IMR-90 (cell line): ENCODE data around the gene SIM1. TPM values are rescaled to one million over a fixed set of nuclear protein-coding genes. Genes with fewer than 3 reads are reported as not detected.

Experiments
- ATAC-seq: fragments of 200-7000 bp; cut with Tn5 transposase; 2 replicates; pipeline ENCODE4 v1.9.1; 2020; ENCODE audit warnings: low read depth, mild to moderate bottlenecking, moderate library complexity
- BruUV-seq: library from RNA; stranded (reverse); fragments of 400-500 nt; replicated peaks from 2 replicates; lab custom pipeline; 2021; lab: Mats Ljungman, UMichigan
- CTCF ChIA-PET: fragments of 300-600 bp; formaldehyde crosslinking; extraction: SDS; loops from one replicate; lab custom pipeline; 2021; ENCODE audit warnings: antibody characterized with exemption; lab: Yijun Ruan, JAX
- POLR2A ChIA-PET: fragments of 300-600 bp; sonication (Branson Sonifier 250); formaldehyde crosslinking; loops from one replicate; lab custom pipeline; 2022; ENCODE audit warnings: antibody characterized with exemption; ENCODE audit not compliant: unreplicated experiment; lab: Charles Lee
- DNase-seq: peaks from one replicate; pipeline ENCODE4 v3.0.0; 2013
- H2AFZ ChIP-seq: replicated peaks from 2 replicates; pipeline ENCODE3; 2013; ENCODE audit warnings: low read length, mild to moderate bottlenecking; ENCODE audit not compliant: poor library complexity
- H2AK5ac ChIP-seq: 2 replicates; pipeline ENCODE4 v1.6.1; 2013; ENCODE audit warnings: low read depth, low read length, inconsistent platforms
- H2AK9ac ChIP-seq: replicated peaks from 2 replicates; pipeline ENCODE3; 2013; ENCODE audit warnings: mild to moderate bottlenecking, low read depth, low read length, moderate library complexity; ENCODE audit not compliant: poor library complexity
- H2BK120ac ChIP-seq: 2 replicates; pipeline ENCODE4 v1.6.1; 2013; ENCODE audit warnings: low read depth, low read length, inconsistent platforms
- H2BK15ac ChIP-seq: 3 replicates; pipeline ENCODE4 v1.6.1; 2013; ENCODE audit warnings: low read depth, low read length, inconsistent platforms
- H2BK20ac ChIP-seq: 2 replicates; pipeline ENCODE4 v1.6.1; 2013; ENCODE audit warnings: low read depth, mild to moderate bottlenecking, inconsistent platforms, low read length, moderate library complexity
- H2BK5ac ChIP-seq: 2 replicates; pipeline ENCODE4 v1.6.1; 2013; ENCODE audit warnings: mild to moderate bottlenecking, low read depth, low read length, inconsistent platforms; ENCODE audit not compliant: poor library complexity, severe bottlenecking
- H3K14ac ChIP-seq: replicated peaks from 2 replicates; pipeline ENCODE4 v1.6.1; 2013; ENCODE audit warnings: low read depth, low read length, inconsistent platforms
- H3K18ac ChIP-seq: 2 replicates; pipeline ENCODE4 v1.6.1; 2013; ENCODE audit warnings: low read depth, low read length, control low read depth
- H3K23ac ChIP-seq: 2 replicates; pipeline ENCODE4 v1.6.1; 2013; ENCODE audit warnings: low read depth, low read length, inconsistent platforms
- H3K27ac ChIP-seq: 2 replicates; pipeline ENCODE4 v1.5.1; 2013; ENCODE audit warnings: mild to moderate bottlenecking, control low read depth, low read length; ENCODE audit not compliant: insufficient read depth
- H3K27me3 ChIP-seq: 2 replicates; pipeline ENCODE4 v1.6.1; 2013; ENCODE audit warnings: low read length; ENCODE audit not compliant: control insufficient read depth, insufficient read depth
- H3K36me3 ChIP-seq: 2 replicates; pipeline ENCODE4 v1.6.1; 2013; ENCODE audit warnings: low read length, mixed read lengths; ENCODE audit not compliant: control insufficient read depth, insufficient read depth
- H3K4ac ChIP-seq: 2 replicates; pipeline ENCODE4 v1.6.1; 2013; ENCODE audit warnings: low read depth, low read length, inconsistent platforms
- H3K4me1 ChIP-seq: 2 replicates; pipeline ENCODE4 v1.6.1; 2013; ENCODE audit warnings: low read length, mixed read lengths; ENCODE audit not compliant: control insufficient read depth, insufficient read depth
- H3K4me2 ChIP-seq: 2 replicates; pipeline ENCODE4 v1.6.1; 2013; ENCODE audit warnings: low read depth, mild to moderate bottlenecking, control low read depth, low read length, moderate library complexity
- H3K4me3 ChIP-seq: 2 replicates; pipeline ENCODE4 v1.5.1; 2013; ENCODE audit warnings: low read depth, mild to moderate bottlenecking, control low read depth, low read length, moderate library complexity; ENCODE audit not compliant: insufficient read depth
- H3K56ac ChIP-seq: 2 replicates; pipeline ENCODE4 v1.6.1; 2013; ENCODE audit warnings: low read length, inconsistent platforms; ENCODE audit not compliant: insufficient read depth; ENCODE audit errors: extremely low read depth
- H3K79me1 ChIP-seq, 2 experiments: 2 replicates each; pipeline ENCODE4 v1.6.1; 2013; ENCODE audit warnings: low read length in 2 of 2, inconsistent platforms in 1 of 2, low read depth in 1 of 2
- H3K9ac ChIP-seq: 2 replicates; pipeline ENCODE4 v1.6.1; 2013; ENCODE audit warnings: low read depth, low read length, control low read depth
- H3K9me1 ChIP-seq: 2 replicates; pipeline ENCODE4 v1.6.1; 2013; ENCODE audit warnings: low read length, inconsistent platforms; ENCODE audit not compliant: insufficient read depth
- H3K9me3 ChIP-seq: 2 replicates; pipeline ENCODE4 v1.6.1; 2013; ENCODE audit warnings: low read length; ENCODE audit not compliant: control insufficient read depth, insufficient read depth
- H4K20me1 ChIP-seq: 2 replicates; pipeline ENCODE4 v1.6.1; 2013; ENCODE audit warnings: low read length, inconsistent platforms; ENCODE audit not compliant: insufficient read depth
- H4K5ac ChIP-seq: 2 replicates; pipeline ENCODE4 v1.6.1; 2013; ENCODE audit warnings: mild to moderate bottlenecking, low read depth, low read length, control low read depth
- H4K8ac ChIP-seq, 2 experiments: 2 replicates each; pipeline ENCODE4 v1.6.1; 2013; ENCODE audit warnings: low read depth in 2 of 2, low read length in 2 of 2, control low read depth in 1 of 2, inconsistent platforms in 1 of 2
- H4K91ac ChIP-seq: 2 replicates; pipeline ENCODE4 v1.6.1; 2013; ENCODE audit warnings: low read depth, low read length, inconsistent platforms; ENCODE audit not compliant: insufficient read depth
- BHLHE40 ChIP-seq: fragments of 150-350 bp; IDR thresholded peaks from 2 replicates; pipeline ENCODE4 v1.6.1; 2016; ENCODE audit warnings: mild to moderate bottlenecking, low read depth, low read length
- CEBPB ChIP-seq: IDR thresholded peaks from 2 replicates; pipeline ENCODE4 v1.6.1; 2012; ENCODE audit warnings: low read depth, low read length, improper control_type of control experiment
- CHD1 ChIP-seq: IDR thresholded peaks from 2 replicates; pipeline ENCODE4 v1.6.1; 2012; ENCODE audit warnings: low read depth, low read length, improper control_type of control experiment
- FOS ChIP-seq: fragments of 150-350 bp; IDR thresholded peaks from 2 replicates; pipeline ENCODE4 v1.6.1; 2016; ENCODE audit warnings: low read depth, low read length
- MAFK ChIP-seq: IDR thresholded peaks from 2 replicates; pipeline ENCODE4 v1.6.1; 2012; ENCODE audit warnings: low read depth, low read length, improper control_type of control experiment
- MAZ ChIP-seq: IDR thresholded peaks from 2 replicates; pipeline ENCODE4 v1.6.1; 2012; ENCODE audit warnings: low read depth, mild to moderate bottlenecking, low read length, improper control_type of control experiment, moderate library complexity, borderline replicate concordance
- MXI1 ChIP-seq: IDR thresholded peaks from 2 replicates; pipeline ENCODE4 v1.6.1; 2012; ENCODE audit warnings: low read depth, mild to moderate bottlenecking, low read length, moderate library complexity, borderline replicate concordance
- NFE2L2 ChIP-seq: fragments of 150-350 bp; IDR thresholded peaks from 2 replicates; pipeline ENCODE4 v1.6.1; 2016; ENCODE audit warnings: low read depth, mild to moderate bottlenecking, low read length
- POLR2A ChIP-seq: IDR thresholded peaks from 2 replicates; pipeline ENCODE4 v1.6.1; 2012; ENCODE audit warnings: mild to moderate bottlenecking, low read depth, low read length
- RAD21 ChIP-seq: IDR thresholded peaks from 2 replicates; pipeline ENCODE4 v1.6.1; 2012; ENCODE audit warnings: low read length, improper control_type of control experiment
- RCOR1 ChIP-seq: IDR thresholded peaks from 2 replicates; pipeline ENCODE4 v1.6.1; 2012; ENCODE audit warnings: mild to moderate bottlenecking, low read length, improper control_type of control experiment; ENCODE audit not compliant: insufficient replicate concordance
- RFX5 ChIP-seq: IDR thresholded peaks from 2 replicates; pipeline ENCODE4 v1.8.0; 2012; ENCODE audit warnings: low read depth, mild to moderate bottlenecking, low read length, moderate library complexity
- SMC3 ChIP-seq: fragments of 150-350 bp; IDR thresholded peaks from 2 replicates; pipeline ENCODE4 v1.6.1; 2016; ENCODE audit warnings: low read depth, mild to moderate bottlenecking, antibody characterized with exemption, low read length, moderate library complexity
- WGBS, 2 experiments: methylation state at CpG; one replicate each; pipeline versions ENCODE4 v1.1.5 to v1.1.7; 2013; ENCODE audit warnings: missing lambda C conversion rate in 2 of 2; ENCODE audit not compliant: insufficient read length in 1 of 2; ENCODE audit errors: extremely low coverage in 2 of 2; 5-methylcytosine and 5-hydroxymethylcytosine counted together
- dilution Hi-C: fragments of 300-500 bp; cut with HindIII; formaldehyde crosslinking; loops from one replicate; pipeline ENCODE4 v1.14.3; 2018; ENCODE audit warnings: low sequenced_read_pairs; ENCODE audit not compliant: unreplicated experiment
- in situ Hi-C: fragments of 300-500 bp; cut with MboI; formaldehyde crosslinking; loops from 3 replicates; pipeline ENCODE4 v1.14.3; 2019; ENCODE audit warnings: low sequenced_read_pairs, inconsistent platforms, mixed read lengths
- intact Hi-C: fragments of 100-400 bp; cut with micrococcal nuclease; formaldehyde crosslinking; loops from 2 replicates; pipeline ENCODE4 v1.10.0; 2022
- polyA plus RNA-seq, 3 experiments: library from polyadenylated mRNA; depleted of rRNA; stranded (reverse); fragments of >200 nt; gene quantifications; 2 replicates each; pipeline ENCODE4 v1.2.3, GENCODE V29; 2012; ENCODE audit warnings: low replicate concordance in 1 of 3
- total RNA-seq: library from RNA; depleted of rRNA; stranded (reverse); fragments of >200 nt; gene quantifications from 2 replicates; pipeline ENCODE4 v1.2.3, GENCODE V29; 2012
- TF ChIP-seq, protein P1 (sequence below): fragments of 150-350 bp; IDR thresholded peaks from 2 replicates; pipeline ENCODE4 v1.6.1; 2016; ENCODE audit warnings: low read depth, mild to moderate bottlenecking, low read length, moderate library complexity, borderline replicate concordance
- TF ChIP-seq, protein P2 (sequence below): conservative IDR thresholded peaks from 2 replicates; pipeline ENCODE4 v1.5.1; 2012; ENCODE audit warnings: mild to moderate bottlenecking, low read depth, low read length, improper control_type of control experiment
- TF ChIP-seq, protein P3 (sequence below): fragments of 150-350 bp; IDR thresholded peaks from 2 replicates; pipeline ENCODE4 v1.6.1; 2017; ENCODE audit warnings: mild to moderate bottlenecking, antibody characterized with exemption, low read length, low read depth

Gene SIM1
- total and polyA plus RNA-seq, 2 of the 4 experiments (the other 2 are of a cell fraction): not detected

DNA sequence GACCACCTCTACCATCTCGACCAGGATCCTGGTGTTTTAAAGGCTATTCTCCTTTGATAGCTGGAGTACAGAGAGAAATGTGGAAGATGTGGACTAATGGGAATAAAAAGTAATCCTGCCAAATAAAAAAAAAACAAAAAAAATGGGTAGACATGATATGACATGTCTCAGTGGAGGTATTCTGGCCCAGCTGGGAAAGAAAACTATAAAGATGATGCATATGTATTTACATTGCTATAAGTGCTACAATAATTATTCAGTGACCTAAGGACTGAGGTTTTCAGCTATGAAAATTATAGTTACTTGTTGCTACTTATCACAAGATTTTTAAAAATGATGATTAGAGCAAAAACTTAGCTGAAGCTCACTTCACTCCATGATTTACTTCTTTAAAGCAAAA is 101.1 kb downstream of the SIM1 start:
- no peak for ATAC-seq
- Histone ChIP-seq H3K14ac (no peak overlapping the region), H3K4me2 (no peak overlapping the region), H3K27ac (no peak overlapping the region), H3K9me1 (no peaks in the 10 kb centered on the region), H3K79me1 (no peaks in the 10 kb centered on the region), H3K23ac (no peak overlapping the region), H3K9ac (no peak overlapping the region), H3K18ac (no peak overlapping the region; the same call in 1 of the 2 replicates), H2BK20ac (no peak overlapping the region), H2AFZ (no peak overlapping the region), H3K27me3 (no peaks in the 10 kb centered on the region; the same call in 1 of the 2 replicates), H2BK5ac (no peak overlapping the region), H2BK15ac (no peak overlapping the region), H3K36me3 (no peaks in the 10 kb centered on the region), H3K56ac (no peak overlapping the region), H3K9me3 (no peaks in the 10 kb centered on the region), H3K4ac (no peak overlapping the region), H2AK5ac (no peak overlapping the region), H2AK9ac (no peak overlapping the region), H4K8ac (no peak overlapping the region), H4K20me1 (no peaks in the 10 kb centered on the region), H3K4me3 (no peak overlapping the region), H4K91ac (no peak overlapping the region), H3K4me1 (0 out of 2 replicates have a peak, but pooled peaks cover 2% of the 10 kb centered on the region), H4K5ac (no peak overlapping the region), H2BK120ac (no peak overlapping the region)
- CTCF ChIA-PET: interaction anchor here (0.7 kb wide), 1 partner anchor 365 kb away, joined by 6 read pairs; no protein-coding TSS in a partner anchor
- intact Hi-C loops: no loop called here
- no peak for DNase-seq
- TF ChIP-seq CEBPB (no peak), POLR2A (no peak), FOS (no peak), SMC3 (no peak), MAZ (no peak), CHD1 (no peak), BHLHE40 (no peak), RAD21 (no peak), MAFK (no peak), MXI1 (no peak), NFE2L2 (no peak), RCOR1 (no peak), RFX5 (no peak)
- TF ChIP-seq, protein P1, sequence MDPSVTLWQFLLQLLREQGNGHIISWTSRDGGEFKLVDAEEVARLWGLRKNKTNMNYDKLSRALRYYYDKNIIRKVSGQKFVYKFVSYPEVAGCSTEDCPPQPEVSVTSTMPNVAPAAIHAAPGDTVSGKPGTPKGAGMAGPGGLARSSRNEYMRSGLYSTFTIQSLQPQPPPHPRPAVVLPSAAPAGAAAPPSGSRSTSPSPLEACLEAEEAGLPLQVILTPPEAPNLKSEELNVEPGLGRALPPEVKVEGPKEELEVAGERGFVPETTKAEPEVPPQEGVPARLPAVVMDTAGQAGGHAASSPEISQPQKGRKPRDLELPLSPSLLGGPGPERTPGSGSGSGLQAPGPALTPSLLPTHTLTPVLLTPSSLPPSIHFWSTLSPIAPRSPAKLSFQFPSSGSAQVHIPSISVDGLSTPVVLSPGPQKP: no peak
- TF ChIP-seq, protein P2, sequence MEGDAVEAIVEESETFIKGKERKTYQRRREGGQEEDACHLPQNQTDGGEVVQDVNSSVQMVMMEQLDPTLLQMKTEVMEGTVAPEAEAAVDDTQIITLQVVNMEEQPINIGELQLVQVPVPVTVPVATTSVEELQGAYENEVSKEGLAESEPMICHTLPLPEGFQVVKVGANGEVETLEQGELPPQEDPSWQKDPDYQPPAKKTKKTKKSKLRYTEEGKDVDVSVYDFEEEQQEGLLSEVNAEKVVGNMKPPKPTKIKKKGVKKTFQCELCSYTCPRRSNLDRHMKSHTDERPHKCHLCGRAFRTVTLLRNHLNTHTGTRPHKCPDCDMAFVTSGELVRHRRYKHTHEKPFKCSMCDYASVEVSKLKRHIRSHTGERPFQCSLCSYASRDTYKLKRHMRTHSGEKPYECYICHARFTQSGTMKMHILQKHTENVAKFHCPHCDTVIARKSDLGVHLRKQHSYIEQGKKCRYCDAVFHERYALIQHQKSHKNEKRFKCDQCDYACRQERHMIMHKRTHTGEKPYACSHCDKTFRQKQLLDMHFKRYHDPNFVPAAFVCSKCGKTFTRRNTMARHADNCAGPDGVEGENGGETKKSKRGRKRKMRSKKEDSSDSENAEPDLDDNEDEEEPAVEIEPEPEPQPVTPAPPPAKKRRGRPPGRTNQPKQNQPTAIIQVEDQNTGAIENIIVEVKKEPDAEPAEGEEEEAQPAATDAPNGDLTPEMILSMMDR: no peak
- TF ChIP-seq, protein P3, sequence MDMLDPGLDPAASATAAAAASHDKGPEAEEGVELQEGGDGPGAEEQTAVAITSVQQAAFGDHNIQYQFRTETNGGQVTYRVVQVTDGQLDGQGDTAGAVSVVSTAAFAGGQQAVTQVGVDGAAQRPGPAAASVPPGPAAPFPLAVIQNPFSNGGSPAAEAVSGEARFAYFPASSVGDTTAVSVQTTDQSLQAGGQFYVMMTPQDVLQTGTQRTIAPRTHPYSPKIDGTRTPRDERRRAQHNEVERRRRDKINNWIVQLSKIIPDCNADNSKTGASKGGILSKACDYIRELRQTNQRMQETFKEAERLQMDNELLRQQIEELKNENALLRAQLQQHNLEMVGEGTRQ: no peak
- POLR2A ChIA-PET: no interaction called here
- BruUV-seq: no TSS peak
- WGBS, 2 experiments: no CpG with 5 or more reads among the region's 1 CpG
- dilution Hi-C loops: no loop called here
- in situ Hi-C loops: no loop called here
